ENCODE results near the gene KIF7. TPM values are rescaled to one million over a fixed set of nuclear protein-coding genes. Genes with fewer than 3 reads are reported as not detected.

The KIF7 gene
- total and polyA plus RNA-seq, 8 donors: 1.7 to 13.9 (median 3.0) TPM; not detected in 1

GRCh38 chr15:89629829-89630228, 25.4 kb downstream of the KIF7 start:
- Histone ChIP-seq H3K4me3 (no peak overlapping the region), H3K4me1 (no peaks in the 10 kb centered on the region), H3K27ac (no peak overlapping the region), H3K36me3 (peaks cover 13 to 93% (median 86%) of the 10 kb centered on the region in 4 donors), H3K27me3 (no peaks in the 10 kb centered on the region), H3K9me3 (no peaks in the 10 kb centered on the region)
- TF ChIP-seq POLR2AphosphoS5 (IDR thresholded peaks at IDR 0.05) (no peak), EP300 (IDR thresholded peaks at IDR 0.05) (no peak), POLR2A (IDR thresholded peaks at IDR 0.05) (no peak), CTCF (IDR thresholded peaks at IDR 0.05) (no peak)
- intact Hi-C loops (cut with DNase I; ENCODE audit: low total_unique reads): no loop called here
- 83 to 99% (median 97%) methylated on average over 2 to 5 of the region's 5 CpGs for WGBS, 5 donors
- DNase-seq: no peak

GRCh38 chr15:89628806-89629715, 26.2 kb downstream of the KIF7 start:
- Histone ChIP-seq H3K27ac (no peak overlapping the region), H3K27me3 (no peaks in the 10 kb centered on the region), H3K36me3 (peaks cover 13 to 97% (median 90%) of the 10 kb centered on the region in 4 donors), H3K4me3 (no peak overlapping the region), H3K4me1 (no peaks in the 10 kb centered on the region), H3K9me3 (no peaks in the 10 kb centered on the region)
- 89 to 96% (median 93%) methylated on average over 26 to 30 of the region's 30 CpGs for WGBS, 5 donors
- TF ChIP-seq POLR2A (IDR thresholded peaks at IDR 0.05) (no peak), CTCF (IDR thresholded peaks at IDR 0.05) (no peak), POLR2AphosphoS5 (IDR thresholded peaks at IDR 0.05) (no peak), EP300 (IDR thresholded peaks at IDR 0.05) (no peak)
- intact Hi-C loops (cut with DNase I; ENCODE audit: low total_unique reads): no loop called here
- no peak for DNase-seq

- WGBS, 5 donors: 78 to 94% (median 86%) methylated on average over 13 to 21 of the region's 21 CpGs
- Histone ChIP-seq H3K4me1 (no peaks in the 10 kb centered on the region), H3K27me3 (no peaks in the 10 kb centered on the region), H3K4me3 (no peak overlapping the region), H3K27ac (no peak overlapping the region), H3K9me3 (no peaks in the 10 kb centered on the region), H3K36me3 (peaks cover 13 to 99% (median 83%) of the 10 kb centered on the region in 4 donors)
- TF ChIP-seq POLR2AphosphoS5 (IDR thresholded peaks at IDR 0.05): no peak
- no peak for TF ChIP-seq CTCF (IDR thresholded peaks at IDR 0.05)
- TF ChIP-seq EP300 (IDR thresholded peaks at IDR 0.05): no peak
- no peak for TF ChIP-seq POLR2A (IDR thresholded peaks at IDR 0.05)
- DNase-seq: no peak
- intact Hi-C loops (cut with DNase I; ENCODE audit: low total_unique reads): no loop called here
These were observed 27.0 kb downstream of the KIF7 start for GRCh38 chr15:89628301-89628700.

- Histone ChIP-seq H3K4me1 (peaks cover 0 to 4% (median 0%) of the 10 kb centered on the region in 4 donors), H3K36me3 (peaks cover 13 to 97% (median 74%) of the 10 kb centered on the region in 4 donors), H3K4me3 (no peak overlapping the region), H3K27ac (no peak overlapping the region), H3K9me3 (no peaks in the 10 kb centered on the region), H3K27me3 (no peaks in the 10 kb centered on the region)
- TF ChIP-seq POLR2AphosphoS5 (IDR thresholded peaks at IDR 0.05): no peak
- DNase-seq: no peak
- 93 to 97% (median 95%) methylated on average over 8 of the region's 8 CpGs for WGBS, 5 donors
- intact Hi-C loops (cut with DNase I; ENCODE audit: low total_unique reads): no loop called here
These were observed 27.9 kb downstream of the KIF7 start for GRCh38 chr15:89627256-89627970.

All from stomach (tissue), 9 donors.